Body of pancreas (tissue), 4 donors: ENCODE measurements around the gene NDUFAF5.

ENCODE experiments used
- CTCF ChIP-seq, 7 experiments: fragments of 450-650 bp in 4 of 7; fragments of 200-600 bp in 3 of 7; sonication (generic) in 3 of 7; IDR thresholded peaks; one replicate each; pipeline ENCODE4 v1.5.1; 2016 to 2019; ENCODE audit warnings: antibody characterized with exemption in 7 of 7
- POLR2A ChIP-seq, 3 donors: fragments of 450-650 bp; IDR thresholded peaks; one replicate each; pipeline ENCODE4 v1.6.1; 2016; ENCODE audit warnings: antibody characterized with exemption in 3 of 3, mild to moderate bottlenecking in 2 of 3

- no peak for TF ChIP-seq POLR2A (IDR thresholded peaks at IDR 0.05)
- no peak for TF ChIP-seq CTCF (IDR thresholded peaks at IDR 0.05)
These were observed 72.5 kb downstream of the NDUFAF5 start for GRCh38 chr20:13857304-13857703.
